ENCODE data around the gene PPP1R9B. TPM values are rescaled to one million over a fixed set of nuclear protein-coding genes. Genes with fewer than 3 reads are reported as not detected.

PPP1R9B gene
- total RNA-seq, 1 donor from 2014 or later: 37.6 TPM

DNA sequence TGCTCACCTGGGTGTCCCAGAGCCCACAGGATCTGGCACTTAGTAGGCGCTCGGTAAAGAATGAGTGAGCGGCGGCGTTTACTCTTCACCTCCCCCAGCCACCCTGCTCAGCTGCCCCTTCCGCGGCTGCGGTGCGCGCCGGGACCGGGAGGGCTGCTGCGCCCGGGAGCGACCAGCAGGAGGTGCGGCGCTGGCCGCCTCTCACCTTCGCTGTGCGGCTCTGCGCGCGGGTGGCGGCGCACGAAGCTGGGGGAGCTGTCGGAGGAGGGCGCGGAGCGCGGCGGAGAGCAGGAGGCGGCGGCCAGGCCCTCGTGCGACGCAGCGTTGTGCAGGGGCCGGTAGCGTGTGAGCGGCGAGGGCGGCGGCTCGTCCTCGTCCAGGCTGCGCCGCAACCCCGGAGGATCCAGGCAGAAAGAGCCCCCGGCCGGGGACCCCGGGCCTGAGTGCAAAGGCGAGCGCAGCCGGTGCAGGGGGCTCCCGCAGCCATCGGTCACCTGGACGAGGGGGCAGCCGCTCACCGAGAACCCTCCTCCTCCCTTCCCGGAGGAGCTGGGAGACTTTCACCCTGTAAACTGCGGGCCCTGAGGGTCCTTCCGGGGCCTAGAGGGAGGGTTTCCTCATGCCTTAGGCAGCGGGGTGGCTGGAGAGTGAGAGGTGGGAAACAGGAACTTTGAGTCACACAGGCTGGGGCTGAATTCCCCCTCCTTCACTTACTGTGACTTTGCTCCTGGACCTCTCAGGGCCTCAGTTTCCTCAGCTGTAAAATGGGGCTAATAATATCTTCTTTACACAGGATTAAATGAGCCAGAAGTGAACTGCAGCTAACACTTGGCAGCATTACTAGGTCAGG lies 33.0 kb downstream of the PPP1R9B start:
- intact Hi-C loops (cut with micrococcal nuclease): no loop called here
- DNase-seq (peak; percentile 81), ATAC-seq (peak; percentile 70)

GRCh38 chr17:50115756-50116155 lies 34.7 kb downstream of the PPP1R9B start:
- intact Hi-C loops (cut with micrococcal nuclease): no loop called here
- ATAC-seq (no peak), DNase-seq (no peak)

GRCh38 chr17:50114849-50115357 lies 35.6 kb downstream of the PPP1R9B start:
- intact Hi-C loops (cut with micrococcal nuclease): no loop called here

DNA sequence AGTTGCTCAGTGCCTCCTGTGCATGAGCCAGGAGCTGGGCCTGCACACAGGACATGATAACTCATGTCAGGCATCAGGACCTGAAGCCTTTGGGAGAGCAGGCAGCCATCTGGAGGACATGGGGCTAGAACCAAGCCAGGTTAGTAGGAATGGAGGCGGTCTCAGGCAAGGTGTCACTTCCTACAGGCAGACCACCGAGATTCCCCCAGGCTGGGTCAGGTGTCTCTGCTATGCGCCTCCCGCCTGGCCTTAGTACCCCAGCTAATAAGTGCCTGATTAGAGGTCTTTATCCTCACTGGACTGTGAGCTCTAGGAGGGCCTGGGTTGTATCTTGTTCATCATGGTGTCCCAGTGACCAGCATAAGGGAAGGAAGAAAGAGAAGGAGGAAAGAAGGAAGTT lies 36.1 kb downstream of the PPP1R9B start:
- DNase-seq (no peak), ATAC-seq (no peak)
- intact Hi-C loops (cut with micrococcal nuclease): no loop called here

More at GRCh38 chr17:50114849-50115357, 35.6 kb downstream of the PPP1R9B start:
- ATAC-seq (no peak), DNase-seq (no peak)

- DNase-seq (no peak), ATAC-seq (no peak)
- intact Hi-C loops (cut with micrococcal nuclease): no loop called here
Measured at GRCh38 chr17:50113624-50114320, 36.7 kb downstream of the PPP1R9B start.

DNA sequence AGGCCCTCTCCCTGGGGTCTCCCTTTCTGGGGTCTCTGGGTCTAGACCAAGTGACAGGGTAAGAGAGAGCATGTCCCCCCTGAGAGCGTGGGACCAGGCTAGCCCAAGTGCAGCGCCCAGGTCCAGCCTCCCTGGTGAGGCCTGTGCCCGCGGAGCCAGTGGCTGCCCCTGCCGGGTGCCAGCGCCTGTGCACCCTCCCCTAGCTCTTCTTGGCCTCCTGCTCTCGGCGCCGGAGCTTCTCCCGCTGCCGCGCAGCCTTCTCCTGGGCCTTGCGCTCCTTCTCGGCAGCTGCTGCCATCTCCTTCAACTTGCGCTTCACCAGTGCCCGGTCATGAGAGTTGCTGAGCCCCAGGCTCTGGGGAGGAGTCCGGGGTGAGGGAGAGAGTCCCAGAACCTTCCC lies 37.8 kb downstream of the PPP1R9B start:
- ATAC-seq (peak; percentile 8), DNase-seq (peak; percentile 67)
- intact Hi-C loops (cut with micrococcal nuclease): no loop called here

- DNase-seq (peak; percentile 84), ATAC-seq (peak; percentile 79)
- intact Hi-C loops (cut with micrococcal nuclease): no loop called here
Measured at GRCh38 chr17:50111673-50112655, 38.5 kb downstream of the PPP1R9B start.

GRCh38 chr17:50110591-50111349 lies 39.7 kb downstream of the PPP1R9B start:
- ATAC-seq: peak; percentile 65
- intact Hi-C loops (cut with micrococcal nuclease): no loop called here
- peak; percentile 85 for DNase-seq

DNA sequence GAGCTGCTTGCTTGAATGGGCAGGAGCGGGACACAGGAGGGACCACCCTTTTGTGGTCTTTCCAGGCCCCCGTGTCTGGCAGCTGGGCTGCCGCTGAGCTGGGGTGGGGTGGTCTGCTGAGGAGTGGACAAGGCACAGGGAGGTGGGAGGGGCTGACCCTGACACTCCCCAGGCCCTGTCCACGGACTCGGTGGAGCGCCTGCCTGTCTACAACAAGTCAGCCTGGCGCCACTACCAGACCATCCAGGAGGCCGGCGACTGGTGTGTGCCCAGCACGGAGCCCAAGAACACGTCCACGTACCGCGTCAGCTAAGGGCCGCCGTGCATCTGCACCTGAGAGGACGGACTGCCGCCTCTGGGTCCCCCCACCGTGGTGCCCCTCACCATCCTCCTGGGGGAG lies 40.7 kb downstream of the PPP1R9B start:
- no peak for DNase-seq
- intact Hi-C loops (cut with micrococcal nuclease): loop anchor here (10.0 kb wide), 1 partner anchor 55 kb away; the partner anchor contains the start of gene SGCA
- ATAC-seq: no peak

DNA sequence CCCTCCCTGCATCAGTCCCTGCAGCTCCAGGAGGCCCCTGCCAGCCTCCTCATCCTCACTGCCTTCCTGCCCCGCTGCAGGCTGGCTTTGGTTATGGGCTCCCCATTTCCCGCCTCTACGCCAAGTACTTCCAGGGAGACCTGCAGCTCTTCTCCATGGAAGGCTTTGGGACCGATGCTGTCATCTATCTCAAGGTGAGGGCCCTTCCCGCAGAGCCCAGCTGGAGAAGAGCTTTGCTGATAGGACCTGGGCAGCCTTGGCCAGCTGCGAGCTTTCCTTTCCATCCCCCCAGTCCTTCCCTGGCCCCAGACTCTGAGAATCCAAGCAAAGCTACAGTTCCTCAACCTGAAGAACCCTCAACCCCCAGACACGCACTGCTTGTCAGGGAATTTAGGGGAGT lies 41.3 kb downstream of the PPP1R9B start:
- DNase-seq (no peak), ATAC-seq (no peak)
- intact Hi-C loops (cut with micrococcal nuclease): loop anchor here (10.0 kb wide), 1 partner anchor 56 kb away; the partner anchor contains the start of gene SGCA

GRCh38 chr17:50108556-50108955 lies 41.9 kb downstream of the PPP1R9B start:
- DNase-seq (no peak), ATAC-seq (no peak)
- intact Hi-C loops (cut with micrococcal nuclease): loop anchor here (10.0 kb wide), 1 partner anchor 56 kb away; the partner anchor contains the start of gene SGCA

DNA sequence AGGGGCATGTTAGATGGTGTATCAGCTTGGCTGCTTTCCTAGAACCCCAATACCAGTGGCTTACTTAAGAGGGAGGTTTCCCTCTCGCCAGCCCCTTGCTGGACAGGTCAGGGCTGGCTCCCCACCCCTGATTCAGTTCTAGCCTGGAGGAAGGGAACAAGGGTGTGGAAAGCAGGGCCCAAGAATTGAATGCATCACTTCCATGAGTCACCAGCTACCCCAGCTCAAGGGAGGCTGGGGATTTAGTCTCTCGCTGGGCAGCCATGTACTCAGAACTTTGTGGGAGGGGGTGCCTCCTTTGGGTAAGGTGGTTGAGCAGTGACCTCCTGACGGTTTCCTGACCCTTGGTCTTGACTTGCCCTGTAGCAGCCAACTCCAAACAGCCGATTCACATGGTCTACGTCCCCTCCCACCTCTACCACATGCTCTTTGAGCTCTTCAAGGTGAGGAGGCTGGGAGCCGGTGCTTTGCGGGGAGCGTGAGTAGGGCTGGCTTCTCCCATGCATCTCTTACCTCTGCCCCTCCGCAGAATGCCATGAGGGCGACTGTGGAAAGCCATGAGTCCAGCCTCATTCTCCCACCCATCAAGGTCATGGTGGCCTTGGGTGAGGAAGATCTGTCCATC lies 42.6 kb downstream of the PPP1R9B start:
- intact Hi-C loops (cut with micrococcal nuclease): loop anchor here (10.0 kb wide), 1 partner anchor 57 kb away; the partner anchor contains the start of gene SGCA
- DNase-seq (peak; percentile 7), ATAC-seq (no peak)

DNA sequence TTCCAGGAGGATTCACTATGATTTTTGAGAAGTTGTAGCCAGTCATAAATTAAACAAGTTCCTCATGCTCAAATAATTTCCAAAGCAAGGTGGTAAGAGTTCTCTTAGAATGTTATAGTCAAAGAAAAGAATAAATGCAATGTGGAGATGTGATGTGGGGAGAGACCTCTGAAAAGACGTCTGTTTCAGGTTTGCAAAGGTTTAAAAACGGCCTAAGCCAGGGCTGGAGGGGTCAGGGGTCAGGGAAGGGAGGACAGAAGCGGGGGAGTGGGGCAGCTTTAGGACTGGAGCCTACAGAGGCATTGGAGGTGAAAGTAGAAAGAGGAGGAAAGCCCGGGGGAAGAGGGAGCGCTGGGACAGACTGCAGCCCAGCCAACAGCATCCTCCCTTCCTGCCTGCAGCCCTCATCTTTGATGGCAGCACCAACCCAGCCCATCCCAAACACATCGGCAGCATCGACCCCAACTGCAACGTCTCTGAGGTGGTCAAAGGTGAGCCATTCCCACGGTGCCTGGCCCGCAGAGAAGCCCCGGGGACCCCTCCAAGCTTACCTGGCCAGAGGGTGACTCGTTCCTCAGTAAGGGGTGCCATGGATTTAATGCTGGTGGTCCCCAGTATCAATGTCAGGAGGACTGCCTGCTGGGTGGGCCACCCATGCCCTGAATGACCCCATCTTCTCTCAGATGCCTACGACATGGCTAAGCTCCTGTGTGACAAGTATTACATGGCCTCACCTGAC lies 43.9 kb downstream of the PPP1R9B start:
- ATAC-seq (no peak), DNase-seq (peak; percentile 25)
- intact Hi-C loops (cut with micrococcal nuclease): loop anchor here (10.0 kb wide), 1 partner anchor 58 kb away; the partner anchor contains the start of gene SGCA

DNA sequence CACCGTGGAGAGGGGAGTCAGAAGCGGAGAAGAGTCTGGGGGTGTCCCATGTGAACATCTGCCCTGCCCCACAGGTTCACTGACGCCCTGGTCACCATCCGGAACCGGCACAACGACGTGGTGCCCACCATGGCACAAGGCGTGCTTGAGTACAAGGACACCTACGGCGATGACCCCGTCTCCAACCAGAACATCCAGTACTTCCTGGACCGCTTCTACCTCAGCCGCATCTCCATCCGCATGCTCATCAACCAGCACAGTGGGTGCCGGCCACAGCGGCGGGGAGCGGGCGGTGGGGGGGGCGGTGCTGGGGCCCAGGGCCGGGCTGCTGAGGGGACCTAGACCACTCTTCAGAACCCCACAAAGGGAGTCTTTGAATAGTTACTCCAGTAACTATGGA lies 44.7 kb downstream of the PPP1R9B start:
- intact Hi-C loops (cut with micrococcal nuclease): loop anchor here (10.0 kb wide), 1 partner anchor 59 kb away; the partner anchor contains the start of gene SGCA
- ATAC-seq (no peak), DNase-seq (peak; percentile 20)

- no peak for ATAC-seq
- DNase-seq: no peak
- intact Hi-C loops (cut with micrococcal nuclease): loop anchor here (10.0 kb wide), 1 partner anchor 61 kb away; the partner anchor contains the start of gene SGCA
Measured at GRCh38 chr17:50103941-50104340, 46.5 kb downstream of the PPP1R9B start.

DNA sequence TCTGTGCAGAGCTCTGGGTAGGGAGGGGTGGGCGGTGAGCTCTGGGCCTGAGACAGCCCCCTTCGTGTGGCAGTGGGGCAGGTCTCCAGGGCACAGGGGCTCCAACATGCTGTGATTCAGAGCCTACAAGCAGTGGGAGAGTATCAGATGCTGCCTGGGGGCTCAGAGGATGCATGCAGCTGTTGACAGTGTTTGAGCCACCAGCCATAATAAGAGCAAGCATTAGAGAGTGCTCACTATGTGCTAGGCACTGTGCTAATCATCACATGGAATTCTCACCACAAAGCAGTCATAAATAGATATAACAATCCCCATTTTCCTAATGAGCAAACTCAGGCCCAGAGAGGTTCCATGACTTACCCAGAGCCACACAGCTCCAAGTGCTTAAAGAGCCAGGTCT lies 47.2 kb downstream of the PPP1R9B start:
- DNase-seq: no peak

More for the DNA sequence above, 47.2 kb downstream of the PPP1R9B start:
- ATAC-seq: no peak
- intact Hi-C loops (cut with micrococcal nuclease): loop anchor here (10.0 kb wide), 1 partner anchor 62 kb away; the partner anchor contains the start of gene SGCA

All from left ventricle myocardium superior (tissue), 1 donor.